IPS-NIHi7 (cell line): Measurements from ENCODE around the gene SFT2D3.
"Not testable (repeated sequence)": the region's sequence is repeated elsewhere in the genome, so short reads cannot be mapped to it uniquely, and the experiment has no call there.

Experiments
- DNase-seq: peaks from one replicate; pipeline ENCODE4 v3.0.0; 2012; ENCODE audit warnings: mixed read lengths; ENCODE audit errors: extremely low spot score

The SFT2D3 gene

GRCh38 chr2:127740665-127741288 is 39.5 kb downstream of the SFT2D3 start:
- DNase-seq, result no peak

- no peak for DNase-seq
Measured at GRCh38 chr2:127743477-127744026, 42.3 kb downstream of the SFT2D3 start.

DNA sequence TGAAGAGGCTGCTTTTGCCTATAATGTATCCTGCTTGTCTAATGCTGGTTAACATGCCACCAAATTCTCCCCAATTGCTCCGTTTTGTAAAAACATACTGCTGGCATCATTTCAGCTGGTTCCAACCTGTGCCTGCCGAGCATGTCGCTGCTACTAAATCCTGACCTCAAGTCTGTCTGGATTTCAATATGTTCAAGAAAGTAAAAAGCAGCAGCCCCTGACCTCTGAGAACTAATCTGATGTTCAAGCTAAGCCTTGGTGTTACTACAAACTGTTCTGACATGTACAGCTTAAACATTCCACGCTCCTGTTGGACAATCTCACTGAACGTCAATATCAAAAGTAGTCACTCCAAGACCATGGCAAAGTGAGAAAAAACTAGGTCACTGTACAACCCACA is 46.3 kb downstream of the SFT2D3 start:
- no peak for DNase-seq

GRCh38 chr2:127749537-127749936 is 48.2 kb downstream of the SFT2D3 start:
- not testable (repeated sequence) for DNase-seq

DNA sequence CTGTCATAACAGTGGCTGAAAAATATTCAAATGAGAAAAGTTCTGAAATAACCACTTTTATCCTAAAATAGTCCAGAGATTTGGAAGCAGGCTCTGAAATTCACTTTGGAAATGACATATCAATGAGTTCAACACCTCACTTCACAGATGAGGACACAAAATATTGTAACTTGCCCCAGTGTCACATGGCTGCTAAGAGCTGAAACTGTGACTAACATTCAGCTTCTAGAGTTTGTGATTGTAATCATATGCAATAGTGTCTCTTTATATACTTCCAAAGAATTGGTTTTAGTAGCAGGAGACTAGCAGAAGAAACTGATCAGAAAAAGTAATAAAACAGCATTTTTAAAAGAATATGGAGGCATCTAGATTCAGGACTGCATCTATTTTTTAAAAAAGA is 52.1 kb downstream of the SFT2D3 start:
- DNase-seq, result no peak

DNA sequence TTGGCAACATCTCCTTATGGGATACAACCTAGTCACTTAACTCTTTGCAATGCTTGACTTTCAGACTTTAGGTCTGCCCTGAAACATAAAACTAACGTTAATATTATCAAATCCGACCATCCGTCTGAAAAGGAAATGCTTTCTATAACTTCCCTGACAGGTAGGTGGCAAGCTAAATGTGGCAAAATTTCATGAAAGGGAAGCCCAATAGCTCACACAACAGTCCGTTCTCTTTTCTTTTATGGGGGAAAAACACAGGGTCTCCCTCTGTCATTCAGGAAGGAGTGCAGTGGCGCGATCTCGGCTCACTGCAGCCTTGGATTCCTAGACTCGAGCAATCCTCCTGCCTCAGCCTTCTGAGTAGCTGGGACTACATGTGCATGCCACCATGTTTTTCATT is 52.9 kb downstream of the SFT2D3 start:
- no peak for DNase-seq
